K562 (cell line): ENCODE measurements around the gene USP2. TPM values are rescaled to one million over a fixed set of nuclear protein-coding genes. Genes with fewer than 3 reads are reported as not detected.

Source experiments
- CAMTA2 ChIP-seq: fragments of 250-450 bp; sonication (Bioruptor Pico); conservative IDR thresholded peaks from 2 replicates; pipeline ENCODE4 v1.5.1; 2022
- CREB3 ChIP-seq: fragments of 450-650 bp; conservative IDR thresholded peaks from 2 replicates; pipeline ENCODE4 v1.6.1; 2016; ENCODE audit warnings: missing genetic modification characterization, low read depth, mild to moderate bottlenecking, missing compliant biosample characterization, moderate library complexity
- GABPB1 ChIP-seq: sonication (generic); formaldehyde crosslinking; IDR thresholded peaks from 2 replicates; pipeline ENCODE4 v1.8.0; 2022; ENCODE audit warnings: mild to moderate bottlenecking, missing genetic modification reagents
- HNRNPLL ChIP-seq: fragments of 200-400 bp; formaldehyde crosslinking; IDR thresholded peaks from 2 replicates; pipeline ENCODE4 v1.6.1; 2017; ENCODE audit warnings: low read length, low read depth, mild to moderate bottlenecking; ENCODE audit not compliant: poor library complexity, severe bottlenecking
- KDM4B ChIP-seq, 2 experiments: fragments of 450-650 bp in 1 of 2; sonication (generic) in 1 of 2; IDR thresholded peaks; 2 replicates each; pipeline ENCODE4 v1.6.1; 2016 to 2017; ENCODE audit warnings: borderline replicate concordance in 2 of 2, antibody characterized with exemption in 1 of 2, low read depth in 1 of 2, mild to moderate bottlenecking in 1 of 2
- MITF ChIP-seq: IDR thresholded peaks from 2 replicates; pipeline ENCODE4 v1.6.1; 2014; ENCODE audit warnings: antibody characterized with exemption
- MNT ChIP-seq, 2 experiments: fragments of 450-650 bp; conservative IDR thresholded peaks; 2 replicates each; pipeline ENCODE4 v1.6.1; 2017; ENCODE audit warnings: mild to moderate bottlenecking in 2 of 2, moderate library complexity in 2 of 2
- NCOA4 ChIP-seq: fragments of 450-650 bp; IDR thresholded peaks from 2 replicates; pipeline ENCODE4 v1.6.1; 2018; ENCODE audit warnings: mild to moderate bottlenecking; ENCODE audit not compliant: partially characterized antibody
- NKRF ChIP-seq: fragments of 450-650 bp; IDR thresholded peaks from 2 replicates; pipeline ENCODE4 v1.6.1; 2016; ENCODE audit warnings: borderline replicate concordance
- RBM14 ChIP-seq: fragments of 200-400 bp; formaldehyde crosslinking; IDR thresholded peaks from 2 replicates; pipeline ENCODE4 v1.6.1; 2018; ENCODE audit warnings: low read depth, mild to moderate bottlenecking, low read length, moderate library complexity, borderline replicate concordance; ENCODE audit not compliant: insufficient read depth
- SMAD4 ChIP-seq: fragments of 250-450 bp; sonication (Bioruptor Pico); conservative IDR thresholded peaks from 2 replicates; pipeline ENCODE4 v1.8.0; 2021; ENCODE audit warnings: inconsistent platforms, mild to moderate bottlenecking, moderate library complexity
- XRCC4 ChIP-seq: IDR thresholded peaks from one replicate; pipeline ENCODE4 v1.6.1; 2011; ENCODE audit not compliant: insufficient read depth, insufficient read length; ENCODE audit errors: extremely low read depth
- ZBTB2 ChIP-seq: fragments of 450-650 bp; IDR thresholded peaks from 2 replicates; pipeline ENCODE4 v1.6.1; 2016; ENCODE audit warnings: antibody characterized with exemption
- ZBTB33 ChIP-seq: sonication (generic); formaldehyde crosslinking; IDR thresholded peaks from 2 replicates; pipeline ENCODE4 v1.8.1; 2023; ENCODE audit warnings: mild to moderate bottlenecking, missing genetic modification reagents
- ZNF133 ChIP-seq: fragments of 250-450 bp; sonication (Bioruptor Pico); IDR thresholded peaks from 2 replicates; pipeline ENCODE4 v1.4.0; 2020; ENCODE audit warnings: mild to moderate bottlenecking
- ZNF239 ChIP-seq: fragments of 250-450 bp; sonication (Bioruptor Pico); IDR thresholded peaks from 2 replicates; pipeline ENCODE4 v1.4.0; 2020; ENCODE audit warnings: mild to moderate bottlenecking
- ZNF41 ChIP-seq: fragments of 250-450 bp; sonication (Bioruptor Pico); conservative IDR thresholded peaks from 2 replicates; pipeline ENCODE4 v1.4.0; 2020; ENCODE audit warnings: mild to moderate bottlenecking
- polyA plus RNA-seq, 8 experiments: library from polyadenylated mRNA; depleted of rRNA in 4 of 8; stranded (reverse) in 5 of 8; unstranded in 3 of 8; fragments of >200 nt; fragmentation: Nextera tagmentation in 2 of 8; fragmentation: Illumina TruSeq in 1 of 8; extraction: Ambion mirVana in 2 of 8; extraction: Trizol in 1 of 8; gene quantifications; 2 replicates each; pipeline versions ENCODE4 v1.2.1 to v1.2.3, GENCODE V29; 2011 to 2014; ENCODE audit warnings: inconsistent platforms in 1 of 8, missing spikeins in 1 of 8
- total RNA-seq, 7 experiments: library from RNA; depleted of rRNA in 6 of 7; stranded (reverse); fragments of >200 nt in 6 of 7; fragmentation: Illumina TruSeq in 2 of 7; extraction: Trizol in 2 of 7; gene quantifications; 2 replicates each; pipeline versions ENCODE4 v1.2.1 to v1.2.3, GENCODE V29; 2011 to 2021; ENCODE audit warnings: low replicate concordance in 1 of 7

The USP2 gene
- total and polyA plus RNA-seq, 9 of the 15 experiments (the other 6 are each of a cell fraction or from before 2014, with no cell fraction given), result 2.8 to 16.9 (median 3.9) TPM

GRCh38 chr11:119356349-119357031 lies 25.0 kb downstream of the USP2 start (continued):
- no peak; the same call in 1 of the 2 replicates for TF ChIP-seq ZBTB2
- TF ChIP-seq KDM4B (IDR thresholded peaks at IDR 0.05; ENCODE audit: borderline replicate concordance in 2 of 2, low read depth in 1 of 2), result no peak
- no peak for TF ChIP-seq ZNF239 (CRISPR knock-in tag)
- no peak; a peak in 1 of 4 replicates for TF ChIP-seq MNT (conservative IDR thresholded peaks at IDR 0.05)
- TF ChIP-seq RBM14, result no peak
- TF ChIP-seq CREB3 (tag), result no peak
- no peak for TF ChIP-seq XRCC4
- no peak for TF ChIP-seq GABPB1 (CRISPR knock-in tag)
- TF ChIP-seq CAMTA2, result no peak
- TF ChIP-seq NCOA4, result no peak
- TF ChIP-seq ZNF41, result no peak
- TF ChIP-seq ZBTB33 (CRISPR knock-in tag), result peak; percentile 93
- TF ChIP-seq MITF, result no peak
- no peak for TF ChIP-seq ZNF133
- no peak for TF ChIP-seq SMAD4
- TF ChIP-seq NKRF, result peak; percentile 30; the same call in 1 of the 2 replicates
- TF ChIP-seq HNRNPLL, result peak; percentile 74
